GM21717 (cell line): ENCODE results near the gene FBXL12.
"Not testable (repeated sequence)": the region's sequence is repeated elsewhere in the genome, so short reads cannot be mapped to it uniquely, and the experiment has no call there.

Source experiments
- ATAC-seq: cut with Tn5 transposase; IDR thresholded peaks from one replicate; pipeline ENCODE4 v1.9.1; 2021; ENCODE audit warnings: mild to moderate bottlenecking, moderate library complexity; ENCODE audit not compliant: unreplicated experiment

The FBXL12 gene

GRCh38 chr19:9796113-9796773 is 22.6 kb downstream of the FBXL12 start:
- no peak for ATAC-seq

- no peak for ATAC-seq
Measured at GRCh38 chr19:9793071-9793591, 25.7 kb downstream of the FBXL12 start.

DNA sequence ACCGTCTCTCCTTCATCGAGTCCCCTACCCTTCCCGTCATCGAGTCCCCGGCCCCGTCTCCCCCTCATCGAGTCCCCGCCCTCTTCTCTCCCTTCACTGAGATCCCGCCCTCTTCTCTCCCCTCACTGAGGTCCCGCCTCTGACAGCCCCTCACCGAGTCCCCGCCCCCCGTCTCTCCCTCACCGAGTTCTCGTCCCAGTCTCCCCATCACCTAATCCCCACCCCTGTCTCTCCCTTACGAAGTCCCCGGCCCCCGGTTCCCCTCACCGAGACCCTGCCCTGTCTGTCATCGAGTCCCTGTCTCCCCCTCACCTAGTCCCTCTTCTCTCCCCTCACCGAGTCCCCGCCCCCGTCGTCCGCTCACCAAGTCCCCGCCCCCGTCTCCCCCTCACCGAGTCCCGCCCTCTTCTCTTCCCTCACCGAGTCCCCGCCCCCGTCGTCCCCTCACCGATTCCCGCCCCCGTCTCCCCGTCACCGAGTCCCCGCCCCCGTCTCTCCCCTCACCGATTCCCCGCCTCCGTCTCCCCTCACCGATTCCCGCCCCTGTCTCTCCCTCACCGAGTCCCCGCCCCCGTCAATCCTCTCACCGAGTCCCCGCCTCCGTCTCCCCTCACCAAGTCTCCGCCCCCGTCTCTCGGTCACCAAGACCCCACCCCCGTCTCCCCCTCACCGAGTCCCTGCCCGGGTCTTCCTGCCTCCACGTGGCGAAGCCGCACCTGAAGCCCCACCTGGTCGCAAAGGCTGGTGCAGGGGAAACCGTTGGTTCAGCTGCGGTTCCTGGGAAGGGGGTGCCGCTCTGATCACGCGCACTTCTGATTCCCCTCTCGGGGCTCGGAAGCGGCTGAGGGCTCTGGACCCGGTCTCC is 26.4 kb downstream of the FBXL12 start:
- ATAC-seq = no peak

DNA sequence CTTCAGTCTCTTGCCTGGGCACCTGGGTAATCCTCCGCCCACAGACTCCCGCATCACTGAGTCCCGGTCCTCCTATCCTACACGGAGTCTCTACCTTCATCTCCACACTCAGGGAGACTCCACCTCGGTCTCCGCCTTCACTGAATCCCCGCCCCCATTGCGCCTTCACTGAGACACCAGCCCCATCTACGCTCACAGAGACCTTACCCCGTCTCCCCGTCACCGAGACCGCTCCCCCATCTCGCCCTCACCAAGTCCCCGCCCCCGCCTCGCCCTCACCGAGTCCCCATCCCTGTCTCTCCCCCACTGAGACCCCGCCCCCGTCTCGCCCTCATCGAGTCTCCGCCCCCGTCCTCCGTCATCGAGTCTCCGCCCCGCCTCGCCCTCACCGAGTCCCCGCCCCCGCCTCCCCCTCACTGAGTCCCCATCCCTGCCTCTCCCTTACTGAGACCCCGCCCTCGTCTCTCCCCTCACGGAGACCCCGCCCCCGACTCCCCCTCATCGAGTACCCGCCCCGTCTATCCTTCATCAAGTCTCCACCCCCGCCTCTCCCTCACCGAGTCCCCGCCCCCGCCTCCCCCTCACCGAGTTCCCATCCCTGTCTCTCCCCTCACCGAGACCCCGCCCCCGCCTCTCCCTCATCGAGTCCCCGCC is 27.2 kb downstream of the FBXL12 start:
- no peak for ATAC-seq

DNA sequence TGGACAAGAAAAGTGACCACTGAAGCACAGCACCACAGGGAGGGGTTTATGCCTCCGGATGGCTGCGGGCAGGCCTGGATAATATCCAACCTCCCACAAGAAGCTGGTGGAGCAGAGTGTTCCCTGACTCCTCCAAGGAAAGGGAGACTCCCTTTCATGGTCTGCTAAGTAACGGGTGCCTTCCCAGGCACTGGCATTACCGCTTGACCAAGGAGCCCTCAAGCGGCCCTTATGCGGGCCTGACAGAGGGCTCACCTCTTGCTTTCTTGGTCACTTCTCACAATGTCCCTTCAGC is 27.9 kb downstream of the FBXL12 start:
- not testable (repeated sequence) for ATAC-seq

DNA sequence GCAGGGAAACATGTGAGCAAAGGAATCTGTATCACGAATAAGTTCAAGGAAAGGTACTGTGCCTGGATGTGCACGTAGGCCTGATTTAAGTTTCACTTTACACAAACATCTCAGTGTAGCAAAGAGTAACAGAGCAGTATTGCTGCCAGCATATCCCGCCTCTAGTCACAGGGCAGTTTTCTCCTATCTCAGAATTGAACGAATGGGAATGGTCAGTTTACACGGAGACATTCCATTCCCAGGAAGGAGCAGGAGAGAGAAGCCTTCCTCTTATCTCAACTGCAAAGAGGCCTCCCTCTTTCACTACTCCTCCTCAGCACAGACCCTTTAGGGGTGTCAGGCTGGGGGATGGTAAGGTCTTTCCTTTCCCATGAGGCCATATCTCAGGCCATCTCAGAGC is 29.3 kb downstream of the FBXL12 start:
- not testable (repeated sequence) for ATAC-seq

DNA sequence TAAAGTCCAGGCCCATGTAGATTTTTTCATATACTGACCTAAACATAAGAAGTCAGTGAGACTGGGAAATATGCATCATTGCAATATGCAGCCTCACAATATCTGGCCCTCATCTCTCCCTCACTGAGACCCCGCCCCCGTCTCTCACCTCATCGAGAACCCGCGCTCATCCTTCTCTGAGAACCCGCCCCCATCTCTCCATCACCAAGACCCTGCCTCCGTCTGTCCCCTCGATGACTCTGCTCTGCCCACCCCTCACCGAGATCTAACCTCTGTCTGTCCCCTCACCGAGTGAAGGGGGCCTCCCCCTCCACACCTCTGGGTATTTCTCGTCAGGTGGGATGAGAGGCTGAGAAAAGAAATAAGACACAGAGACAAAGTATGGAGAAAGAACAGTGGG is 29.8 kb downstream of the FBXL12 start:
- no peak for ATAC-seq

DNA sequence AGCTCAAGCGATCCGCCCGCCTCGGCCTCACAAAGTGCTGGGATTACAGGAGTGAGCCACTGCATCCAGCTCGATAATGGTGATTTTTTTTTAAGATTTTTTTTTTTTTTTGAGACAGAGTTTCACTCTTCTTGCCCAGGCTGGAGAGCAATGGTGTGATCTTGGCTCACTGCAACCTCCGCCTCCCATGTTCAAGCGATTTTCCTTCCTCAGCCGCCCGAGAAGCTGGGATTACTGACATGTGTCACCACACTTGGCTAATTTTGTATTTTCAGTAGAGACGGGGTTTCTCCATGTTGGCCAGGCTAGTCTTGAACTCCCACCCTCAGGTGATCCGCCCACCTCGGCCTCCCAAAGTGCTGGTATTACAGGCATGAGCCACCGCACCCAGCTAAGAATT is 30.3 kb downstream of the FBXL12 start:
- ATAC-seq = not testable (repeated sequence)

DNA sequence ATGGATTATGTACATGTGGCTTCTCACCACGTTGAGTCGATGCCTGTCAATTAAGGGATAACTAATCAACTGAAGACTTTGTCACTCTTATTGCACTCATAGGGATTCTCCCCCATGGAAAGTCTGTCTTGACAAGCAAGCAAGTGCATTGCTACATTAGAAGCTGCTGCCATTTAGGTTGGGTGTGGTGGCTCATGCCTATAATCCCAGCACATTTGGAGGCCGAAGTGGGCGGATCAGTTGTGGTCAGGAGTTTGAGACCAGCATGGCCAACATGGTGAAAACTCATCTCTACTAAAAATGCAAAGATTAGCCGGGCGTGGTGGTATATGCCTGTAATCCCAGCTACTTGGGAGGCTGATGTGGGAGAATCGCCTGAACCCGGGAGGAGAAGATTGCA is 32.1 kb downstream of the FBXL12 start:
- no peak for ATAC-seq

DNA sequence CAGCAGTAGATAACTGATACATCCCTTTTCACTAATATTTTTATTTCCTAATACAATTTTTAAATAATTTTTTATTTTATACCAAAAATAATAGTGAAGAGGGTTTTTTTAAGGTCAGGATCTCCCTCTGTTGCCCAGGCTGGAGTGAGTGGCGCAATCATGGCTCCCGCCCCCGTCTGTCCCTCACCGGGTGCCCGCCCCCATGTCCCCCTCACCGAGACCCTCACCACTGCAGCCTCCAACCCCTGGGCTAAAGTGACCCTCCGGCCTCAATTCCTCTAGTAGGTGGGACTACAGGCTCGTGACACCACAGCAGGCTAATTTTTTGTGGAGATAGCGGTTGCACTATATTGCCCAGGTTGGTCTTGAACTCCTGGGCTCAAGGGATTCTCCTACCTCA is 32.5 kb downstream of the FBXL12 start:
- ATAC-seq = no peak

GRCh38 chr19:9785367-9786331 is 33.2 kb downstream of the FBXL12 start:
- ATAC-seq = peak; percentile 64

- ATAC-seq = not testable (repeated sequence)
Measured at GRCh38 chr19:9784163-9784496, 34.7 kb downstream of the FBXL12 start.

- no peak for ATAC-seq
Measured at GRCh38 chr19:9782338-9782737, 36.5 kb downstream of the FBXL12 start.

GRCh38 chr19:9768175-9769112 is 50.4 kb downstream of the FBXL12 start, which contains the start of gene ZNF846:
Gene ZNF846 (minus strand): TSS chr19:9768738. CDS start chr19:9764950, 3,788 bp downstream.
- ATAC-seq = peak; percentile 94
